NCI-H1105 treated with DMSO at 0.1 percent for 48 hours (cell line): ENCODE results near the gene MTAP.
A peak's percentile ranks its signal among the peaks of the same experiment; 100 is the strongest.

Experiments
- DNase-seq: peaks from one replicate; lab custom pipeline; 2025; lab: John Stamatoyannopoulos, UW

The MTAP gene

GRCh38 chr9:21970800-21971640 lies 168.6 kb downstream of the MTAP start:
- DNase-seq = no peak

- DNase-seq = no peak
These were observed 169.9 kb downstream of the MTAP start for GRCh38 chr9:21972361-21972760.

DNA sequence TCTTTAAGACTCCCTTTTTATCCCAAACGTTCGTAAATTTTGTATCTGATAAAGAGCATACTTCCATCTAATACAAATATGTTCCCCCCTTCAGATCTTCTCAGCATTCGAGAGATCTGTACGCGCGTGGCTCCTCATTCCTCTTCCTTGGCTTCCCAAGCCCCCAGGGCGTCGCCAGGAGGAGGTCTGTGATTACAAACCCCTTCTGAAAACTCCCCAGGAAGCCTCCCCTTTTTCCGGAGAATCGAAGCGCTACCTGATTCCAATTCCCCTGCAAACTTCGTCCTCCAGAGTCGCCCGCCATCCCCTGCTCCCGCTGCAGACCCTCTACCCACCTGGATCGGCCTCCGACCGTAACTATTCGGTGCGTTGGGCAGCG lies 171.9 kb downstream of the MTAP start:
- peak; percentile 46 for DNase-seq

DNA sequence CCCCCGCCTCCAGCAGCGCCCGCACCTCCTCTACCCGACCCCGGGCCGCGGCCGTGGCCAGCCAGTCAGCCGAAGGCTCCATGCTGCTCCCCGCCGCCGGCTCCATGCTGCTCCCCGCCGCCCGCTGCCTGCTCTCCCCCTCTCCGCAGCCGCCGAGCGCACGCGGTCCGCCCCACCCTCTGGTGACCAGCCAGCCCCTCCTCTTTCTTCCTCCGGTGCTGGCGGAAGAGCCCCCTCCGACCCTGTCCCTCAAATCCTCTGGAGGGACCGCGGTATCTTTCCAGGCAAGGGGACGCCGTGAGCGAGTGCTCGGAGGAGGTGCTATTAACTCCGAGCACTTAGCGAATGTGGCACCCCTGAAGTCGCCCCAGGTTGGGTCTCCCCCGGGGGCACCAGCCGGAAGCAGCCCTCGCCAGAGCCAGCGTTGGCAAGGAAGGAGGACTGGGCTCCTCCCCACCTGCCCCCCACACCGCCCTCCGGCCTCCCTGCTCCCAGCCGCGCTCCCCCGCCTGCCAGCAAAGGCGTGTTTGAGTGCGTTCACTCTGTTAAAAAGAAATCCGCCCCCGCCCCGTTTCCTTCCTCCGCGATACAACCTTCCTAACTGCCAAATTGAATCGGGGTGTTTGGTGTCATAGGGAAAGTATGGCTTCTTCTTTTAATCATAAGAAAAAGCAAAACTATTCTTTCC lies 172.4 kb downstream of the MTAP start:
- DNase-seq = peak; percentile 78

GRCh38 chr9:21976334-21976875 lies 174.0 kb downstream of the MTAP start:
- no peak for DNase-seq

GRCh38 chr9:21982391-21982790 lies 180.0 kb downstream of the MTAP start:
- DNase-seq = no peak

DNA sequence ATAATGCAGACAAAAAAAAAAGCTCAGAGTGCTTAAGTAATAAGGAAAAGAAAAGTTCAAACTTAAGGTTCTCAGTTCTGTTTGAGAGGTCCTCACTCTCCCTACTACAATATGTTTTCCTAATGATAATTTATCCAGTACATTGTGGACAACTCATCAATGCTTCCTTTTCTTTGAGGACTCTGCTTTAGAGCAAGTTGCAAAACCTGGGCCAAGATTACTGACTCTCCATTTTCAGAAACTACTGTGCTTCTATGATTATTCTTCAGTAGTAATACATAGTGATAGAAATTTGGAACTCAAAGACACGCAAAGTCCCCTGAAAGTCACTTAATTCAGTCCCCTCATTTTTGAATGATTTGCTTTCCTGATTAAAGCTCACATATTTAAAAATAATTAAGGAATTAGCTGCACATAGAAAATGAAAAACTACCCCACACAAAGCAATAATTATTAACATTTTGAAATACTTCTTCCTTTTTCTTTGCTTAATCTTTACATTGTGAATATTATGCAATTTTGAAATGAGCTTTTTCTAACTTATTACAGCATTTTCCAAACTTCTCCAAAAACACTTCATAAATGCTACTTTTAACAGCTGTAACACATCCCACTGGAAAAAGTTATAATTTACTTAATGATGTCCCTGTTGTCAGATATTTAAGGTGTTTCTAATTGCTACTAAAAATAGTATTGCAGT lies 180.6 kb downstream of the MTAP start:
- DNase-seq = no peak

DNA sequence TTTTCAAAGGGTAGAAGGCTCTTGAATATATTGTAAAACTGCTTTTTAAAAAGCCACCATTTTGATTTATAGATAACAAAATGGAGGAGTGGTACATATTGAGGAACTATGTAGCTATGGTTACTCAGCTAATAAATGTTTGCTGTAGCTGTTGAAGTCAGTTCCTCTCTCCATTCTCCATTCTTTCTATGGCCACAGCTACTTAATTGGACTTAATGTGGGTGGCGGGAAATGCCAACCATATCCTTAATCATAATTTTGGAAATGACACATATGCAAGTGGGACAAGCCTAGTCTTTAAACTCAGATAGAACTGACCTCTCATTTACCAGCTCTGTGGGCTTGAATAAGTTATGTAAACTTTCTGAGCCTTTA lies 181.1 kb downstream of the MTAP start:
- no peak for DNase-seq

DNA sequence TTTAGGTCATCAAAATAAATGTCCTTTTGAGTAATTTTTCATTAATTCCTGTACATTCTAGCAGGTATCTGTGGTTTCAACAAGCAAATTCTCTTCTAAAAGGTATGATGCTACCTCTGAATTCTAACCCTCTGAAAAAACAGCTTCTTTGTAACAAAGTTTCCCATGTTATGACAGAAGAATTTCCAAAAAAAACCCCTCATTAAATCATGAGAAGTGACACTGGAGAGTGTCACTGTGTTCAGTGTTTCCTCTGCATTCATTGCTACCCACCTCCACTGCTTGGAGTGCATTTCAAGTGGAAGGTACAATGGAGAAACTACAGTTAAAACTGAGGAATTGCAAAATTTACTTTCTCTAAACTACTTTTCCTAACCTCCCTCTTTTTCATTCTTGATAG lies 181.7 kb downstream of the MTAP start:
- no peak for DNase-seq

DNA sequence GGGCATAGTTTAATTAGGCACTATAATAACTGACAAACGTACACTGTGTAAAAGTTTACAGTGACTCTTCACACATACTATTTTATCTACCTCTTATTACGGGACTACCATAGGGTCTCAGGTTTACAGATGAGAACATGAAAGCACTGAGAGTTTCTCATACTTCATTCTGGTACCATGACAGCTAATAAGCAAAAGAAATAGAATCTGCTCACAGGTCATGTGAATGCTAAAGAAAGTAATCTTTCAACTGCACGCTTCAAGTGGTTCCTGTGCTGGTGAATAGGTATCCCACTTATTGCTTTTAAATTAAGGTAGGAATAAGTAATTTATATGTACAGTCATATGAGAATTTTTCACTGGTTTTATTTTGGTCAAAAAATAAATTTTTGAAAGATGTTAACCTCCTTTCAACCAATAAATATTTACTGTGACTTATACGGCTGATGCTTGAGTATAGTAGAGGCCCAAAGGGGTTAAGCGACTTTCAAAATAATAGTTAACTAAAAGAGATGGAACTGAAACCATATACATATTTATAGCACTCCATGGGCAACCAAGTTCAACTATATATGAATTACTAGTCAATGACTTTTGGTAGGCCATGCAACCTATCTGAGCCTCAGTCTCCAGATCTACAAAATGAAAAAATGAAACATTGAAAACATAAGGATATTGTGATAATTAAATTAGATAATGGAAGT lies 183.7 kb downstream of the MTAP start:
- no peak for DNase-seq
